Activated CD8-positive, alpha-beta T cell treated with anti-CD3 and anti-CD28 coated beads, Interleukin-2, amount 10 ng/mL, durations not matched to agents 7 days and 5 days (primary cell): ENCODE measurements around the gene PTPRK. TPM values are rescaled to one million over a fixed set of nuclear protein-coding genes. Genes with fewer than 3 reads are reported as not detected.

Source experiments
- ATAC-seq: fragments of 150-1000 bp; cut with Tn5 transposase; one replicate; pipeline ENCODE4 v1.10.0; 2021; ENCODE audit warnings: moderate library complexity
- CTCF ChIA-PET: fragments of 350-600 bp; sonication (Branson Sonifier 250); formaldehyde crosslinking; loops from one replicate; lab custom pipeline; 2021; ENCODE audit warnings: antibody characterized with exemption; lab: Charles Lee
- POLR2A ChIA-PET: fragments of 350-600 bp; sonication (Branson Sonifier 250); formaldehyde crosslinking; loops from one replicate; lab custom pipeline; 2021; ENCODE audit warnings: antibody characterized with exemption; lab: Charles Lee
- DNase-seq: peaks from one replicate; pipeline ENCODE4 v3.0.0-alpha.2; 2020
- H3K27ac Mint-ChIP-seq: one replicate; pipeline ENCODE4 v1.8.0; 2021; ENCODE audit warnings: mild to moderate bottlenecking, mixed read lengths
- H3K27me3 Mint-ChIP-seq: one replicate; pipeline ENCODE4 v1.8.0; 2021; ENCODE audit warnings: low read depth, mixed read lengths
- H3K36me3 Mint-ChIP-seq: one replicate; pipeline ENCODE4 v1.8.0; 2021; ENCODE audit warnings: low read depth, mixed read lengths
- H3K4me1 Mint-ChIP-seq: one replicate; pipeline ENCODE4 v1.8.0; 2021; ENCODE audit warnings: low read depth, mixed read lengths
- H3K4me3 Mint-ChIP-seq: one replicate; pipeline ENCODE4 v1.8.0; 2021; ENCODE audit warnings: mild to moderate bottlenecking, mixed read lengths
- H3K9me3 Mint-ChIP-seq: one replicate; pipeline ENCODE4 v1.8.0; 2022; ENCODE audit warnings: mixed read lengths; ENCODE audit not compliant: insufficient read depth
- total RNA-seq, 2 experiments: library from RNA; stranded (reverse); gene quantifications; one replicate each; pipeline ENCODE4 v1.2.3, GENCODE V29; 2021

Gene PTPRK
- total RNA-seq, 2 experiments from 2014 or later: 3.1 to 3.6 TPM

- H3K9me3 Mint-ChIP-seq: peaks cover 12% of the 10 kb centered on the region
- H3K27me3 Mint-ChIP-seq: no peaks in the 10 kb centered on the region
- no peak overlapping the region for H3K27ac Mint-ChIP-seq
- ChIA-PET CTCF (interaction anchor here (0.6 to 1.5 kb wide), 3 partner anchors 10 to 145 kb away, joined by 3 to 4 read pairs (median 3); no protein-coding TSS in a partner anchor), POLR2A (interaction anchor here (1.0 to 1.1 kb wide), 2 partner anchors 14 to 47 kb away, joined by 3 to 4 read pairs; no protein-coding TSS in a partner anchor)
- H3K4me3 Mint-ChIP-seq: no peak overlapping the region
- DNase-seq (no peak), ATAC-seq (no peak)
- peaks cover 31% of the 10 kb centered on the region for H3K36me3 Mint-ChIP-seq
- peaks cover 90% of the 10 kb centered on the region for H3K4me1 Mint-ChIP-seq
Measured at GRCh38 chr6:127920804-127921203, 599.6 kb downstream of the PTPRK start.
